AG04449 (cell line): ENCODE results near the gene MMP25.

ENCODE experiments used
- CTCF ChIA-PET: fragments of 350-600 bp; formaldehyde crosslinking; extraction: SDS; loops from one replicate; lab custom pipeline; 2021; ENCODE audit warnings: antibody characterized with exemption; lab: Yijun Ruan, JAX
- POLR2A ChIA-PET: fragments of 400-600, 350-600 bp; formaldehyde crosslinking; extraction: SDS; loops from one replicate; lab custom pipeline; 2020; ENCODE audit warnings: antibody characterized with exemption, inconsistent platforms; lab: Yijun Ruan, JAX
- DNase-seq: peaks from one replicate; pipeline ENCODE4 v3.0.0-alpha.2; 2010; ENCODE audit warnings: low read depth, low spot score
- H3K4me3 ChIP-seq: 2 replicates; pipeline ENCODE4 v1.5.1; 2011; ENCODE audit warnings: low read depth, mild to moderate bottlenecking, control low read depth, low read length
- CTCF ChIP-seq: IDR thresholded peaks from one replicate; pipeline ENCODE4 v1.5.1; 2011; ENCODE audit warnings: mild to moderate bottlenecking, moderate library complexity, low read length, control low read depth, inconsistent platforms; ENCODE audit not compliant: insufficient read depth; ENCODE audit errors: missing control alignments

MMP25 gene

GRCh38 chr16:3030222-3031212 lies 15.8 kb upstream of the MMP25 start:
- POLR2A ChIA-PET, result interaction anchor here (0.5 to 4.5 kb wide), 4 partner anchors 8 to 18 kb away, joined by 3 to 40 read pairs (median 5); partner anchors contain the start of genes CLDN9, HCFC1R1, THOC6 and TNFRSF12A
- CTCF ChIA-PET, result interaction anchor here (0.6 to 9.6 kb wide), 19 partner anchors 10 to 226 kb away, joined by 3 to 169 read pairs (median 9); partner anchors contain the start of genes BICDL2, CLDN6, HCFC1R1 and MEFV
- TF ChIP-seq CTCF, result no peak
- no peak for DNase-seq
- H3K4me3 ChIP-seq, result no peak overlapping the region

DNA sequence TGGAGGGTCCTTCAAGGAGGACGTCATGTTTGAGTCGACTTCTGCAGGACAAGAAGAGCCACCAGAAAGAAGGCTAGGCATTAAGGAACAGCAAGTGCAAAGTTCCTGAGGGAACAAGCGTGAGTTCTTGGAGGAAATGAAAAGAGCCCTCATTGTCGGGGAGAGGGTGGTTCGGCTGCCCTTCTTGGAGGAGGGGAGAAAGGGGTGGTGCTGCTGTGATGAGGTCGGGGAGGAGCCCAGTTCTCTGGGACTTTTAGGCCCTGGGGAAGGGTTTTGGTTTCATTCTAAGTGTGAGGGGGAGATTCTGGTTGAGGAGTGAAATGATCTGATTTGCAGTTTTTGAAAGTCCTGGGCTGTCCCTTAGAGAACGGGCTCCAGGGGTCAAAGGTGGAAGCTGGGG lies 13.7 kb upstream of the MMP25 start:
- H3K4me3 ChIP-seq, result no peak overlapping the region
- no peak for DNase-seq
- ChIA-PET POLR2A (interaction anchor here (4.5 kb wide), 1 partner anchor 10 kb away, joined by 40 read pairs; the partner anchor contains the start of genes HCFC1R1, THOC6 and TNFRSF12A), CTCF (interaction anchor here (1.0 to 9.6 kb wide), 16 partner anchors 9 to 136 kb away, joined by 3 to 169 read pairs (median 8); partner anchors contain the start of genes BICDL2, CLDN6, HCFC1R1 and MMP25)
- TF ChIP-seq CTCF, result no peak

- CTCF ChIA-PET, result interaction anchor here (1.3 to 9.6 kb wide), 6 partner anchors 6 to 93 kb away, joined by 3 to 169 read pairs (median 26); partner anchors contain the start of genes BICDL2 and MMP25
- POLR2A ChIA-PET, result interaction anchor here (1.7 kb wide), 1 partner anchor 13 kb away, joined by 9 read pairs; no protein-coding TSS in a partner anchor
- no peak overlapping the region for H3K4me3 ChIP-seq
- TF ChIP-seq CTCF, result no peak
- DNase-seq, result no peak
Measured at GRCh38 chr16:3035289-3035971, 10.9 kb upstream of the MMP25 start.

DNA sequence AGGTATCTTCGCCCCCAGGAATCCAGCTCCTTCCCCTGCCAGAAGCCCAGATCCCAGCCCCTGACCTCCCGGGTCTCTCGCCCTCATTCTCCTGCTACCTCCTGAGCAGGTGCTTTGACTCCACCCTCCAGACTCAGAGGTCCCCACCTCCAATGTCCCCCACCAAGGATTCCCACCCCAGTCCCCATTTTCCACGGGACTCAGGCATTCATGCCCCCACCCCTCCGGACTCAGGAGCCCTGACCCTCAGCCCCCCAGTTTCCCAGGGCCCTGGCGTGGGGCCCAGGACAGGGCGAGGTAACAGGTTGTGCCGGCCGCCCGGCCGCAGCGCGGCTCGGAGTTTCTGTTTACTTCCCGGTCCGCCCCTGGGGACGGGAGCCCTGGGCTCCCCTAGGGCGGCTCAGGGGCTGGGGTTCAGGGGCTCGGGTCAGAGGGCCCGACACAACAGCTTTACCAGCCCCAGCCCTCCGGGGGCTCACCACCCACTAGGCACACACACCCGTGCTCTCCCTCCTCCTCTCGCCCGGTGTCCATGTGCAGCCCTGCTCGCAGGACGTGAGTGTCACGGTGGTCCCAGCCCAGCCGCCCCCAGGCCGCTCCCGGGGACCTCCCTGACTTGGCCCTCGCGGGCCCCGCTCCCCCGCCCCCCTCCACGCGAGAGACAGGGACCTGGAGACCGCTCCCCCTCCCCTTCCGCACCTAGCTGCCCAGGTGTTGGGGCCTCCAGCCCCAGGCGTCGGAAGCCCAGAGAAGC lies 10.2 kb upstream of the MMP25 start:
- no peak for DNase-seq
- TF ChIP-seq CTCF, result no peak
- CTCF ChIA-PET, result interaction anchor here (1.3 to 9.6 kb wide), 5 partner anchors 5 to 93 kb away, joined by 3 to 169 read pairs (median 44); partner anchors contain the start of genes BICDL2 and MMP25
- POLR2A ChIA-PET, result no interaction called here
- H3K4me3 ChIP-seq, result no peak overlapping the region

GRCh38 chr16:3036726-3037315 lies 9.5 kb upstream of the MMP25 start, which contains the start of gene BICDL2:
BICDL2 (minus strand) TSS chr16:3036944; CDS start chr16:3035496, 1,448 bp downstream.
- ChIA-PET CTCF (interaction anchor here (1.0 to 9.7 kb wide), 3 partner anchors 6 to 61 kb away, joined by 3 to 146 read pairs (median 5); no protein-coding TSS in a partner anchor), POLR2A (no interaction called here)
- no peak within 1 kb of the TSS for H3K4me3 ChIP-seq
- DNase-seq, result no peak
- no peak for TF ChIP-seq CTCF
